DND-41 (cell line): ENCODE data around the gene HSDL2.
"Not testable (repeated sequence)": the region's sequence is repeated elsewhere in the genome, so short reads cannot be mapped to it uniquely, and the experiment has no call there.

Source experiments
- ATAC-seq: fragments of 200-7000 bp; cut with Tn5 transposase; 3 replicates; pipeline ENCODE4 v1.9.1; 2021; ENCODE audit warnings: low read depth; ENCODE audit not compliant: insufficient read depth
- DNase-seq: peaks from one replicate; pipeline ENCODE4 v3.0.0-alpha.2; 2020
- H2AFZ ChIP-seq: 2 replicates; pipeline ENCODE4 v1.6.0; 2012; ENCODE audit warnings: low read depth, low read length
- H3K27ac ChIP-seq: 2 replicates; pipeline ENCODE4 v1.5.1; 2012; ENCODE audit warnings: low read length, inconsistent platforms
- H3K27me3 ChIP-seq: fragments of 200-600 bp; sonication (generic); 2 replicates; pipeline ENCODE4 v1.6.0; 2012; ENCODE audit warnings: low read length, mild to moderate bottlenecking, inconsistent platforms; ENCODE audit not compliant: insufficient read depth, poor library complexity
- H3K36me3 ChIP-seq: 2 replicates; pipeline ENCODE4 v1.5.1; 2012; ENCODE audit warnings: low read length, inconsistent platforms; ENCODE audit not compliant: insufficient read depth
- H3K4me1 ChIP-seq: 2 replicates; pipeline ENCODE4 v1.5.1; 2012; ENCODE audit warnings: mild to moderate bottlenecking, low read length; ENCODE audit not compliant: insufficient read depth
- H3K4me2 ChIP-seq: 2 replicates; pipeline ENCODE4 v1.6.0; 2012; ENCODE audit warnings: mild to moderate bottlenecking, moderate library complexity, low read length, inconsistent platforms; ENCODE audit not compliant: insufficient read depth
- H3K4me3 ChIP-seq, 2 experiments: fragments of 200-600 bp in 1 of 2; shearing (Covaris generic) in 1 of 2; 2 replicates each; pipeline ENCODE4 v1.5.1; 2012 to 2016; ENCODE audit warnings: inconsistent platforms in 2 of 2, low read length in 2 of 2, mild to moderate bottlenecking in 2 of 2, low read depth in 1 of 2, moderate library complexity in 1 of 2
- H3K79me2 ChIP-seq: 2 replicates; pipeline ENCODE4 v1.6.0; 2012; ENCODE audit warnings: low read length, inconsistent platforms; ENCODE audit not compliant: insufficient read depth
- H3K9ac ChIP-seq: 2 replicates; pipeline ENCODE4 v1.6.0; 2012; ENCODE audit warnings: low read depth, mild to moderate bottlenecking, inconsistent platforms, low read length, moderate library complexity
- H3K9me3 ChIP-seq: 2 replicates; pipeline ENCODE4 v1.5.1; 2012; ENCODE audit warnings: low read length, moderate library complexity, mild to moderate bottlenecking, inconsistent platforms; ENCODE audit not compliant: insufficient read depth, severe bottlenecking
- H4K20me1 ChIP-seq: 2 replicates; pipeline ENCODE4 v1.6.0; 2012; ENCODE audit warnings: low read length; ENCODE audit not compliant: insufficient read depth
- CTCF ChIP-seq: IDR thresholded peaks from 2 replicates; pipeline ENCODE4 v1.5.1; 2012; ENCODE audit warnings: borderline replicate concordance, low read length, moderate library complexity, mild to moderate bottlenecking; ENCODE audit not compliant: poor library complexity, severe bottlenecking; ENCODE audit errors: extremely low read depth
- EZH2 ChIP-seq: IDR thresholded peaks from 3 replicates; pipeline ENCODE4 v1.6.1; 2012; ENCODE audit warnings: borderline replicate concordance, low read depth, mild to moderate bottlenecking, moderate library complexity, low read length, inconsistent platforms; ENCODE audit not compliant: severe bottlenecking

Gene HSDL2

GRCh38 chr9:112384690-112385089 lies 4.8 kb downstream of the HSDL2 start:
- H3K9me3 ChIP-seq, result no peaks in the 10 kb centered on the region
- no peak for DNase-seq
- TF ChIP-seq CTCF (no peak), EZH2 (no peak)
- H3K9ac ChIP-seq, result no peak overlapping the region
- peaks cover 23% of the 10 kb centered on the region for H3K4me1 ChIP-seq
- ATAC-seq, result no peak
- H3K27me3 ChIP-seq, result no peaks in the 10 kb centered on the region
- H3K4me2 ChIP-seq, result no peak overlapping the region
- no peak overlapping the region for H3K27ac ChIP-seq
- no peak overlapping the region for H3K4me3 ChIP-seq
- H2AFZ ChIP-seq, result no peak overlapping the region
- H3K36me3 ChIP-seq, result peaks cover 3% of the 10 kb centered on the region; the same call in 1 of the 2 replicates
- H4K20me1 ChIP-seq, result no peaks in the 10 kb centered on the region
- peaks cover 45% of the 10 kb centered on the region for H3K79me2 ChIP-seq

- H2AFZ ChIP-seq, result no peak overlapping the region
- H3K9me3 ChIP-seq, result no peaks in the 10 kb centered on the region
- H3K4me1 ChIP-seq, result peaks cover 6% of the 10 kb centered on the region; the same call in 1 of the 2 replicates
- ATAC-seq (no peak), DNase-seq (no peak)
- no peaks in the 10 kb centered on the region for H3K27me3 ChIP-seq
- TF ChIP-seq CTCF, result no peak
- TF ChIP-seq EZH2, result no peak
- peaks cover 25% of the 10 kb centered on the region for H3K79me2 ChIP-seq
- H3K4me2 ChIP-seq, result no peak overlapping the region
- no peaks in the 10 kb centered on the region for H4K20me1 ChIP-seq
- no peaks in the 10 kb centered on the region for H3K36me3 ChIP-seq
- H3K4me3 ChIP-seq, result no peak overlapping the region
- no peak overlapping the region for H3K27ac ChIP-seq
- H3K9ac ChIP-seq, result no peak overlapping the region
These were observed 7.2 kb downstream of the HSDL2 start for GRCh38 chr9:112387115-112387514.

- not testable (repeated sequence) for H3K4me1 ChIP-seq, H3K9me3 ChIP-seq, H3K27ac ChIP-seq, H3K9ac ChIP-seq, H3K4me2 ChIP-seq, H4K20me1 ChIP-seq, H2AFZ ChIP-seq, H3K27me3 ChIP-seq, DNase-seq, H3K4me3 ChIP-seq, ATAC-seq, H3K36me3 ChIP-seq
- peaks cover 13% of the 10 kb centered on the region; the same call in 1 of the 2 replicates for H3K79me2 ChIP-seq
These were observed 10.0 kb downstream of the HSDL2 start for GRCh38 chr9:112389897-112390296.

- not testable (repeated sequence) for DNase-seq, H3K36me3 ChIP-seq, H3K4me2 ChIP-seq, H3K9me3 ChIP-seq, H4K20me1 ChIP-seq, H3K4me3 ChIP-seq, ATAC-seq, H3K27ac ChIP-seq, H2AFZ ChIP-seq, H3K79me2 ChIP-seq, H3K4me1 ChIP-seq, H3K27me3 ChIP-seq, H3K9ac ChIP-seq
These were observed 12.1 kb downstream of the HSDL2 start for GRCh38 chr9:112391936-112392560.

- not testable (repeated sequence) for H3K36me3 ChIP-seq, H3K4me1 ChIP-seq, H3K79me2 ChIP-seq, H4K20me1 ChIP-seq, H3K9ac ChIP-seq, ATAC-seq, H2AFZ ChIP-seq, H3K4me2 ChIP-seq, H3K4me3 ChIP-seq, H3K27ac ChIP-seq, H3K27me3 ChIP-seq, DNase-seq, H3K9me3 ChIP-seq
These were observed 13.2 kb downstream of the HSDL2 start for GRCh38 chr9:112393146-112393545.
